NCI-H446 (cell line): ENCODE measurements around the gene GALNT12.

Experiments
- DNase-seq, 2 experiments: peaks; one replicate each; lab custom pipeline; 2025; lab: John Stamatoyannopoulos, UW

The GALNT12 gene

DNA sequence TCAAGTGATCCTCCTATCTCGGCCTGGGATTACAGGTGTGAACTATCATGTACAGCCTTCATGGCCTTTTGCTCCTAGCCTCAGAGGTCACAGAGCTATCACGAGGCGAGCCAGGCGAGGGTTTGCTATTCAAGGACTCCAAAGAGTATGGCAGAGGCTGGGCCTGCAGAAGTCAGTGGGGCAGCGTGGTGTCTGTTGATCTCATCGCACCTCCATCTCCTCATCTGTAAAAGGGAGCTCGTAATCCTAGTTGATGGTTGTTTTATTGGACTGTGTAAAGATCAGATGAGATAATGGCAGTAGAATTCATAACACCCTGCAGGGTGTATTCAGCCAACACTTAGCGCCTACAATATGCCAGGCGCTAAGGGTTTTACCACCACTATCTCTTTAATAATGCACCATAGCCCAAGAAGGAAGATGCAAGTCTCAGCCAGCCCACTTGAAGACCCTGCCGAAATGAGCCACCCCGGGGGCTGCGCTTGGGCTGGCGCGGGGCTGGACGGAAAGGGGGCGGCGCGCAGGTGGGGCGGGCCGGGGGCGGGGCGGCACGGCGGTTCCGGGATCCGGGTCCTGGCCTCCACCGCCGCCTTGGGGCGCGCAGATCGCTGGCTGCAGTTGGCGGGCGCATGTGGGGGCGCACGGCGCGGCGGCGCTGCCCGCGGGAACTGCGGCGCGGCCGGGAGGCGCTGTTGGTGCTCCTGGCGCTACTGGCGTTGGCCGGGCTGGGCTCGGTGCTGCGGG lies at the start of gene GALNT12:
Gene GALNT12 (plus strand): TSS at position 601 of the 744 bp plus-strand sequence. CDS start 29 bp downstream, at position 630.
- no peak for DNase-seq

- DNase-seq, result no peak
Observed at GRCh38 chr9:98760231-98760630, 47.2 kb upstream of the GALNT12 start.

DNA sequence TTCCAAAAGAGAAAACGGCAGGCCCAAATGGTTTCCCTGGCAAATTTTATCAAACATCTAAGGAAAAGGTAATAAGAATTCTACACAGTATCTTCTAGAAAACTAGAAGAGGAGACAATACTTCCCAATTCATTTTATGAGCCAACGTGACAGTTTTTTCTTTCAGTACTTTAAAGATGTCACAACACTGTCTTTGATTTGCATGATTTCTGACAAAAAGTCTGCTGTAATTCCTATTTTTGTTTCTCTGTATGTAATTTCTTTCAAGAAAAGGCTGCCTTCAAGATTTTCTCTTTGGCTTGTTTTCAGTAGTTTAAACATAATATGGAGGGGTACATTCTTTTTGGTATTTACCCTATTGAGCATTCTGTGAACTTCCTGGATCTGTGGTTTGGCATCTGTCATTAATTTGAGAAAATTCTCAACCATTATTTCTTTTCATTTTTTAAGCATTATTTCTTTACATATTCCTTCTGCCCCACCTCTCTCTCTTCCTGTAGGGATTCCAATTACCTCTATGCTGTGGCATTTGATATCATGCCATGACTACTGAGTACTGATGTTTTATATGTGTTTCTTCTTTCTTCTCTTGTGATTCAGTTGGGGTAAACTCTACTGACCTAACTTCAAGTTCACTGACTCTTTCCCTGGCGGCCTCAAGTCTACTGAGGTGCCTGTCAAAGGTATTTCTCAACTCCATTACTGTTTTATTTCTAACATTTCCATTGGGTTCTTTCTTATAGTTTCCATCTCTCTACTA lies 43.3 kb upstream of the GALNT12 start:
- no peak for DNase-seq

DNA sequence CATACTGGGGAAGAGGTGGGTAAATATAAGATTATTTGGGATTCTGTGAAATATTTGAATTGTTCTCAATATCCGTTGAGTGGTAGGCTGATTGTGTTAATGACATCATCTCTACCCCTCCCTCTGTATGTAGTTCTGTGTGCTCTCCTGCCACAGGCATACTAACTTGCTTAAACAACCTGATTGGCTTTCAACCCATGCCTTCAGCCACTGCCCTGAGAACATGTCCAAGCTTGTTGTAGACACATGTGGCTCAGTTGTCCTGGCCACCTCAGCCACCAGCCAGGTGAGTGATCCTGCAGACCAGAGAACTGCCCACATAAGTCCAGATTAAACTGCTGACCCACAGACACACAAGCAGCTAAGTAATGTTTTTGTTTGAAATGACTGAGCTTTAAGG lies 42.2 kb upstream of the GALNT12 start:
- no peak for DNase-seq

GRCh38 chr9:98766586-98766985 lies 40.9 kb upstream of the GALNT12 start:
- no peak for DNase-seq

GRCh38 chr9:98767196-98767595 lies 40.3 kb upstream of the GALNT12 start:
- DNase-seq, result no peak

- no peak for DNase-seq
Observed at GRCh38 chr9:98767915-98768314, 39.6 kb upstream of the GALNT12 start.

DNA sequence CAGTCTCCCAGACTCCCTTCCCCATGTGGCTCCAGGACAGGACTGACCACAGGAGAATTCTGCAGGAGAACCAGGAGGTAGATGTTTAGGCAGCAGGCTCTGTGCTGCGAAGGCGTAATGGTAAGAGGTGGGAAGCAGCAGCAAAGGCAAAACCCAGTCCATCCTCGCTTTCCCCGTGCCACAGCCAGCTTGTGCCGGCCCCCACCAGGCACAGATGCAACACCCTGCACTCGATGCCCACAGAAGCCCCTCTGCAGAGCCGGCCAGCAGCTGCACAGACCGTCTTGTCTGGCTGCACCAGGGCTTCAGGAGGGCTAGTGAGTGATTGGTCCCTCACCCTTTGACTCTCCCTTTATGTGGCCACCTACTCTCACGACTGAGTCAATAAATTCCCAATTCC lies 39.1 kb upstream of the GALNT12 start:
- no peak for DNase-seq

DNA sequence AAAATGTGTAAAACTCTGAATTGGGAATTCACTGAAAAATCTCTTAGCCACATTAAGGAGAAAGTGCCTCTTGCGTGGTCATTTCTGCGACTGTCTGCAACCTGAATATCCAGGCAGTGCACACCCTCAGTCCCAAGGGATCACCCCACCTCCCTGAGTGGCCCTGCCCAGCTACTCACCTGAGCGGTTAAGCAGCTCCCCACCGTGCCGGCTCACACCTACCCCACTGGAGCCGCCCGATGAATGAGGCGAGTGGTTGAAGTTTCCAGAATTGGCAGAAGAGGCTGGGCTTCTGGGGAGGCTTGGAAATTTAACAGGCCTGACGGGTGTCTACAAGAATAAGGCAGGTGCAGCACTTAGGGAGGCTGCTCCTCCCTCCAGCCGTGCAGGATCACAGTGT lies 36.8 kb upstream of the GALNT12 start:
- DNase-seq, result no peak

DNA sequence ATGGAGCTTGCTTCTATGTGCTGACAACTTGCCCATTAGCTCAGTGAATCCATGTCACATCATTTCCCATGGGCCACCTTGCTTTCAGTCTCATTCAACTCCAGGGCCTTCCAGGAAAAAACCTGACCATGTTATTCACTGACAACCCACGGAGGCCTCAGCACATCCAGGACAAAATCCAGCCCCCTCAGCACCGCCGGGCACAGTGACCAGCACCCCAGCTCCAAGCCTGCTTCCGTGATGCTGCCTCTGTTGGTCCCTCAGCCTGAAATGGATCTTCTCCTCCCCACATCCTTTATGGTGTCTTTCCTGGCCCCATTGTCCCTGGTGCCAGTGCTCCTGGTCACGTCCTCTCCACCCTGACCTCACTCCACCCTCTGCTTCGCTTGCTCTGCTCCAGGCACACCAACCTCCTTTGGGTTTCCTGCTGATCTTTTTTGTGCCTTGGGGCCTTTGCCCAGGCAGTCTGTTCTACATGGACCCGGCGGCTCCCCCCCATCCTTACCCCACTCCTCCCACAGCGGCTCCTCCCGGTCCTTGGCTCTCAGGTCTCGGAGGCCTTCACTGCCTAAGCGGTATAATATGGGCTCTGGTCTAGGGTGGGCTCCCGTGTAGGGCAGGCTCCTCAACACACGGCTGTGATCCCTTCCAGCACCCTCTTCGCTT lies 36.1 kb upstream of the GALNT12 start:
- no peak for DNase-seq

DNA sequence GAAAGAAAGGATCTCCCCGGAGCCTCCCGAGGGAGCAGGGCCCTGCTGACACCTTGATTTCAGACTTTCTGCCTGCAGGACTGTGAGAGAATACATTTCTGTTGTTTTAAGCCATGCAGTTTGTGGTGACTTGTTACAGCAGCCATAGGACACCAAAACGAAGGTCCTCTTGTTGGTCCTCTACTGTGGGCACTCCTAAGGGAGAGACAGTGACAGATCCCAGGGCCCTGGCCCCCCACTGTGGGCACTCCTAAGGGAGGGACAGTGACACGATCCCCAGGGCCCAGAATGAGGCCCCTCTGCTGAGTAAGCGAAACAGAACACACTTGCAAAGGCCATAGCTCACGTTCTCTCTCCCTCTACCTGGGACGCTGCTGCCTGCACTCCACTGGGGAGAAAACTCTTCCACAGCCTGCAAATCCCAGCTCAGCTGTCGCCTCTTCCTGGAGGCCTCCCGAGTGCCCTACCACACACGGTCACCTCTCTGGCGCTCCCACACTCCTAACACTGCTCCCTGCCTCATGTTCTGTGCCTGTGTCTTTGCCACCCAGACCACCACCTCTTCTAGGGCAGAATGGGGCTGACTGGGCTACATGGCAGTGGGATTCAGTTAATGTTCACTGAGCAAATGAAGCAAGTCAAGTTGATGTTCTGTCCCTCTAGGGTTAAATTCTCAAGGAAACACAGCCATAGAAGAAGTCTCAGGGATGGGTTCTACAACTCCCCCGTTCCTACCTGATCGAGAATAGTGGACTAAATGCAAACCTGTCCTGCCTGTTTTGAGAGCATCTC lies 34.9 kb upstream of the GALNT12 start:
- DNase-seq, result no peak

DNA sequence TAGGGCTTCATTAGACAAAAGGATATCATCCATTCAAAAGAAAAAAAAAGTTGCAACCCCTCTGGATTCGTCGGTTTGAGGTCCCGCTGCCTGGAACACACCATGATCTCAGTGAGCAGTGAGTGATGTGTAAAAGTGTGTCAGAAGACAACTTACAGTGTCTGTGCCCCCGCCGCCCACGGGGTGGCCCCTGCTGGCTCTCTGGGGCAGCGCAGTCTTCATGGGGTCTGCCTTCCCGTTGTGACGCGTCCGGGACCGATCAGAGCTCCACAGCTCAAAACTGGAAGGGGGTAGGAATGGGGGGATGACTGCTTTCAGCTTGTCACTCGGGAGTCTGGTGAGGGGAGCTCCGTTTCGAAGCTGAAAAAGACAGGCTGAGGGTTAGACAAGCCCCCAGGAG lies 33.7 kb upstream of the GALNT12 start:
- DNase-seq, result no peak

- no peak for DNase-seq
Observed at GRCh38 chr9:98774746-98775145, 32.7 kb upstream of the GALNT12 start.

DNA sequence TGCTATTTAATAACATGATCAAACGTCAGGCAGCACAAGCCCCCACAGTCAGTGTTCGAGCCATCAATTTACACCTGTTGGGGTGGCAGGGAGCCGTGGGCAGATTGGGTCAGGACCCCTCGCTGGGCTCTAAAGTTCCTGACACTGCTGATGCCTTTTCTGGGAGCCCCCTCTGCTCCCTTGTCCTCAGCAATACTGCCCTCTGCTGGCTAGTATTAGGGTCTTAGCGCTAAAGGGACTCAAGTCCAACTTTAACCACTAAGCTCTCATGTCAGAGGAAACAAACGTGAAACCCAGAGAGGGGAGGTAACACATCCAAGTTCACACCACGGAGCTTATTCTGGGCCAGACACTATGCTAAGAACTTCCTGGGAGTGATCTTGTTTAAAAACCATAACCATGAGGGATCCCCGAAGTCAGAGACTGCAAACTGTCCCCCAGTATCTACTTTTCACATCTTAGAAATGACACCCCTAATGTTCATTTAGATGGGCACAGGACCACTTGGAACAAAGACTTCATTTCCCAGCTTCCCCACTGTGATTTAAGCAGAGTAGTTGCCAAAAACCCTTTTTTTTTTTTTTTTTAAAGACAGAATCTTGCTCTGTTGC lies 31.5 kb upstream of the GALNT12 start:
- DNase-seq, result peak; percentile 5 to 51

GRCh38 chr9:98777618-98778017 lies 29.9 kb upstream of the GALNT12 start:
- DNase-seq, result no peak

- no peak for DNase-seq
Observed at GRCh38 chr9:98778251-98778650, 29.2 kb upstream of the GALNT12 start.

DNA sequence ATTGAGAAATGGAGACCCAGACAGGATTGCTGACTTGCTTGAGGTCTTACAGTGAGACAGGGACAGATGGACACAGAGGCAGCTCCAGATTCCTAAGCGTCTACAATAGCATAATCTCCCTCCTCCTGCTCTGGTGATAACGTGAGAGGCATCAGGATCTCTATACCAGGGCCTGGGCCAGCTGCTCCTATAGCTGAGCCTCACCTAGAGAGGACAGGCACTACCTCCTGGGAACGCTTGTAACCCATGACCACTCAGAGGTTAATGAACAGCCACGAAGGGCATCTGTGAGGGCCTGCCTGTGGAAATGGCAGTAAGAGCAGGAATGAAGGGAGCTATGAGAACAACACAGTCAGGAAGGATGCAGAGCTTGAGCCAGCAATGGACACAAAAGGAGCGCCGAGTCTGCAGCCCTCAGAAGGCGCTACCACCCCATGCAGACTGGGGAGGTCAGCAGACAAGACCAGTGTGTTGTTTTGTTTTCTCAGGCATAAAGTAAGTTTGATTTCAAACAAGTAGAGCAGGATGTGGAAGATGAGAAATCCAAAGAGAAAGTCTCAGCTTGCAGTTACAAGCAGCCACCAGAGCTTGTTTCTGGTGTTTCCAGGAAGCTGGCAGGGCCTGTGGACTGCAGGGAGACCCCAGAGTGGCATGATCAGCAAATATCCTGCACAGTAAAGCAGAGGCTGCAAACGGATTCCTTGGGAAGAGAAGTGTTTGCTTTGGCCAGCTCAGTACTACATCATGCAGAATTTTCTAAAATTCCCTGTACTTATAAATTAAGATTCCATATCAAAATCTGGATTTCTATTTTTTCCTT lies 28.5 kb upstream of the GALNT12 start:
- DNase-seq, result no peak

GRCh38 chr9:98780059-98780749 lies 27.3 kb upstream of the GALNT12 start:
- DNase-seq, result no peak

GRCh38 chr9:98781588-98782383 lies 25.7 kb upstream of the GALNT12 start:
- no peak for DNase-seq
